22Rv1 (cell line): ENCODE measurements around the gene APBA2.

Experiments used
- CTCF ChIP-seq: fragments of 450-650 bp; IDR thresholded peaks from 2 replicates; pipeline ENCODE4 v1.5.1; 2017; ENCODE audit warnings: mild to moderate bottlenecking
- ZFX ChIP-seq: fragments of 450-650 bp; IDR thresholded peaks from 2 replicates; pipeline ENCODE4 v1.6.1; 2017; ENCODE audit warnings: antibody characterized with exemption, borderline replicate concordance

- TF ChIP-seq CTCF (no peak), ZFX (no peak)
These were observed 248.0 kb downstream of the APBA2 start for GRCh38 chr15:29133791-29134190.
